CD14-positive monocyte (primary cell): ENCODE data around the gene PELI2. TPM values are rescaled to one million over a fixed set of nuclear protein-coding genes. Genes with fewer than 3 reads are reported as not detected.

Source experiments
- DNase-seq, 3 donors: peaks; one replicate each; pipeline ENCODE4 v3.0.0-alpha.2; 2011 to 2022
- H2AFZ ChIP-seq: 2 replicates; pipeline ENCODE4 v1.6.0; 2012; ENCODE audit warnings: mild to moderate bottlenecking, low read depth, low read length, inconsistent platforms; ENCODE audit not compliant: insufficient read depth, poor library complexity, severe bottlenecking
- H3K27ac ChIP-seq, 2 donors: 1 replicate in 1 of 2; 2 replicates in 1 of 2; pipeline ENCODE4 v1.5.1; 2012 to 2013; ENCODE audit warnings: low read length in 2 of 2, control low read depth in 1 of 2, inconsistent platforms in 1 of 2, low read depth in 1 of 2, mild to moderate bottlenecking in 1 of 2
- H3K27me3 ChIP-seq, 2 donors: one replicate each; pipeline versions ENCODE4 v1.6.0 to v1.6.1; 2011 to 2013; ENCODE audit warnings: low read length in 2 of 2; ENCODE audit not compliant: control insufficient read depth in 2 of 2, insufficient read depth in 2 of 2
- H3K36me3 ChIP-seq, 2 donors: replicated peaks in 1 of 2; 1 replicate in 1 of 2; 2 replicates in 1 of 2; pipeline versions ENCODE4 v1.5.1 to v1.6.1; 2012 to 2013; ENCODE audit warnings: low read length in 2 of 2, control low read depth in 1 of 2, inconsistent platforms in 1 of 2, mild to moderate bottlenecking in 1 of 2; ENCODE audit not compliant: insufficient read depth in 2 of 2, control insufficient read depth in 1 of 2
- H3K4me1 ChIP-seq, 2 donors: 1 replicate in 1 of 2; 2 replicates in 1 of 2; pipeline versions ENCODE4 v1.5.1 to v1.6.1; 2012 to 2013; ENCODE audit warnings: low read length in 2 of 2, control low read depth in 1 of 2, inconsistent platforms in 1 of 2, mild to moderate bottlenecking in 1 of 2, moderate library complexity in 1 of 2; ENCODE audit not compliant: insufficient read depth in 2 of 2, control insufficient read depth in 1 of 2
- H3K4me2 ChIP-seq: replicated peaks from 2 replicates; pipeline ENCODE3; 2012; ENCODE audit warnings: low read length, moderate library complexity, mild to moderate bottlenecking; ENCODE audit not compliant: poor library complexity, severe bottlenecking; ENCODE audit errors: extremely low read depth
- H3K4me3 ChIP-seq, 3 experiments: fragments of 200-600 bp in 1 of 3; sonication (generic) in 1 of 3; replicated peaks in 1 of 3; 1 replicate in 2 of 3; 2 replicates in 1 of 3; pipeline ENCODE4 v1.5.1; 2011 to 2013; ENCODE audit warnings: low read length in 3 of 3, mild to moderate bottlenecking in 3 of 3, control low read depth in 2 of 3, low read depth in 2 of 3, inconsistent platforms in 1 of 3, moderate library complexity in 1 of 3
- H3K79me2 ChIP-seq: 2 replicates; pipeline ENCODE4 v1.6.0; 2012; ENCODE audit warnings: mild to moderate bottlenecking, control low read depth, inconsistent platforms, low read length, moderate library complexity; ENCODE audit not compliant: insufficient read depth
- H3K9ac ChIP-seq: 2 replicates; pipeline ENCODE4 v1.6.0; 2017; ENCODE audit warnings: low read length, mild to moderate bottlenecking; ENCODE audit not compliant: insufficient read depth, poor library complexity, severe bottlenecking
- H3K9me3 ChIP-seq, 2 donors: replicated peaks in 1 of 2; 1 replicate in 1 of 2; 2 replicates in 1 of 2; pipeline versions ENCODE4 v1.5.1 to v1.6.1; 2012 to 2013; ENCODE audit warnings: low read length in 2 of 2, control low read depth in 1 of 2; ENCODE audit not compliant: control insufficient read depth in 1 of 2, insufficient read depth in 1 of 2
- H4K20me1 ChIP-seq: 2 replicates; pipeline ENCODE4 v1.6.0; 2012; ENCODE audit warnings: mild to moderate bottlenecking, low read length, control low read depth, moderate library complexity; ENCODE audit not compliant: insufficient read depth
- H3K27ac Mint-ChIP-seq, 7 donors: one replicate each; pipeline ENCODE4 v1.8.0; 2020; ENCODE audit warnings: mild to moderate bottlenecking in 7 of 7, mixed read lengths in 7 of 7, moderate library complexity in 6 of 7, inconsistent platforms in 2 of 7
- H3K27me3 Mint-ChIP-seq, 3 donors: one replicate each; pipeline ENCODE4 v1.8.0; 2021 to 2022; ENCODE audit warnings: low read depth in 3 of 3, mild to moderate bottlenecking in 3 of 3, mixed read lengths in 3 of 3, moderate library complexity in 3 of 3, inconsistent platforms in 1 of 3
- H3K36me3 Mint-ChIP-seq, 2 donors: one replicate each; pipeline ENCODE4 v1.8.0; 2020; ENCODE audit warnings: mixed read lengths in 2 of 2, inconsistent platforms in 1 of 2, mild to moderate bottlenecking in 1 of 2
- H3K4me1 Mint-ChIP-seq: one replicate; pipeline ENCODE4 v1.8.0; 2020; ENCODE audit warnings: mild to moderate bottlenecking, mixed read lengths
- H3K4me3 Mint-ChIP-seq, 2 donors: one replicate each; pipeline ENCODE4 v1.8.0; 2020; ENCODE audit warnings: mild to moderate bottlenecking in 2 of 2, mixed read lengths in 2 of 2, moderate library complexity in 1 of 2
- H3K9me3 Mint-ChIP-seq, 7 donors: one replicate each; pipeline ENCODE4 v1.8.0; 2020 to 2022; ENCODE audit warnings: mixed read lengths in 7 of 7, mild to moderate bottlenecking in 6 of 7, moderate library complexity in 6 of 7, inconsistent platforms in 2 of 7
- CTCF ChIP-seq: fragments of 200-600 bp; IDR thresholded peaks from one replicate; pipeline ENCODE4 v1.8.0; 2022; ENCODE audit warnings: antibody characterized with exemption, mild to moderate bottlenecking
- WGBS: methylation state at CpG from one replicate; pipeline ENCODE4 v1.1.5; 2013; ENCODE audit warnings: missing lambda C conversion rate; ENCODE audit not compliant: insufficient coverage; 5-methylcytosine and 5-hydroxymethylcytosine counted together
- intact Hi-C, 2 donors: fragments of 100-400 bp; cut with micrococcal nuclease; formaldehyde crosslinking; loops; one replicate each; pipeline versions ENCODE4 v1.15.0 to v1.15.1; 2023
- polyA plus RNA-seq, 3 donors: library from polyadenylated mRNA; depleted of rRNA in 1 of 3; unstranded in 2 of 3; stranded (reverse) in 1 of 3; fragments of 300-500 nt in 2 of 3; fragments of >200 nt in 1 of 3; fragmentation: Illumina TruSeq in 2 of 3; gene quantifications; 1 replicate in 2 of 3; 2 replicates in 1 of 3; pipeline ENCODE4 v1.2.3, GENCODE V29; 2012 to 2021

PELI2 gene
- polyA plus RNA-seq, 3 donors, result 10.1 to 35.8 (median 12.5) TPM

GRCh38 chr14:56115334-56115870, 2.8 kb upstream of the PELI2 start:
- peaks cover 36% of the 10 kb centered on the region for H3K79me2 ChIP-seq
- intact Hi-C loops, result no loop called here
- no peak overlapping the region for H3K4me3 ChIP-seq
- no peak for DNase-seq
- Mint-ChIP-seq H3K4me3 (no peak overlapping the region), H3K4me1 (peaks cover 67% of the 10 kb centered on the region), H3K27me3 (peaks cover 0 to 1% (median 0%) of the 10 kb centered on the region in 3 donors), H3K36me3 (peaks cover 2 to 11% of the 10 kb centered on the region in 2 donors), H3K27ac (peak overlapping the region; percentile 88 to 99 (median 96)), H3K9me3 (peaks cover 0 to 3% (median 2%) of the 10 kb centered on the region in 7 donors)
- no peak overlapping the region for H2AFZ ChIP-seq
- no CpG with 5 or more reads among the region's 3 CpGs for WGBS
- H3K9me3 ChIP-seq, result no peaks in the 10 kb centered on the region
- H4K20me1 ChIP-seq, result peaks cover 16% of the 10 kb centered on the region
- H3K4me1 ChIP-seq, result peaks cover 45 to 61% of the 10 kb centered on the region in 2 donors
- no peaks in the 10 kb centered on the region for H3K36me3 ChIP-seq
- no peak for TF ChIP-seq CTCF
- peak overlapping the region; percentile 41 to 95 for H3K27ac ChIP-seq
- H3K27me3 ChIP-seq, result no peaks in the 10 kb centered on the region
- H3K4me2 ChIP-seq, result peak overlapping the region; percentile 90
- H3K9ac ChIP-seq, result no peak overlapping the region

GRCh38 chr14:56115976-56116893, 2.0 kb upstream of the PELI2 start:
- intact Hi-C loops, result no loop called here
- no peaks in the 10 kb centered on the region for H3K27me3 ChIP-seq
- peak overlapping the region; percentile 3 to 95 (median 16) for H3K4me3 ChIP-seq
- Mint-ChIP-seq H3K4me3 (peak overlapping the region; percentile 56 to 74), H3K4me1 (peaks cover 69% of the 10 kb centered on the region), H3K27ac (peak overlapping the region; percentile 88 to 99 (median 96)), H3K9me3 (peaks cover 0 to 3% (median 2%) of the 10 kb centered on the region in 7 donors), H3K36me3 (peaks cover 2 to 5% of the 10 kb centered on the region in 2 donors), H3K27me3 (no peaks in the 10 kb centered on the region)
- H4K20me1 ChIP-seq, result peaks cover 24% of the 10 kb centered on the region
- peak overlapping the region; percentile 76 to 95 for H3K27ac ChIP-seq
- 60% methylated on average over 6 of the region's 8 CpGs for WGBS
- no peaks in the 10 kb centered on the region for H3K36me3 ChIP-seq
- peak overlapping the region; percentile 68 for H2AFZ ChIP-seq
- peaks cover 44% of the 10 kb centered on the region for H3K79me2 ChIP-seq
- peak; percentile 50 to 61 (median 53) for DNase-seq
- peak overlapping the region; percentile 29 for H3K9ac ChIP-seq
- no peak for TF ChIP-seq CTCF
- H3K4me2 ChIP-seq, result peak overlapping the region; percentile 90
- H3K9me3 ChIP-seq, result no peaks in the 10 kb centered on the region
- H3K4me1 ChIP-seq, result peaks cover 49 to 68% of the 10 kb centered on the region in 2 donors
